GM06990 (cell line): ENCODE measurements around the gene MBOAT1.

Experiments
- DNase-seq: peaks from one replicate; pipeline ENCODE4 v3.0.0-alpha.2; 2011; ENCODE audit not compliant: insufficient read length; ENCODE audit errors: extremely low read depth
- H3K27me3 ChIP-seq: replicated peaks from 2 replicates; pipeline ENCODE4 v1.6.0; 2011; ENCODE audit warnings: low read length; ENCODE audit not compliant: control insufficient read depth, insufficient read depth
- H3K36me3 ChIP-seq: 2 replicates; pipeline ENCODE4 v1.5.1; 2011; ENCODE audit warnings: low read length; ENCODE audit not compliant: control insufficient read depth, insufficient read depth
- H3K4me3 ChIP-seq: replicated peaks from 2 replicates; pipeline ENCODE4 v1.5.1; 2011; ENCODE audit warnings: low read depth, mild to moderate bottlenecking, control low read depth, low read length
- CTCF ChIP-seq: IDR thresholded peaks from 2 replicates; pipeline ENCODE4 v1.5.1; 2011; ENCODE audit warnings: low read length, control low read depth, mild to moderate bottlenecking, inconsistent platforms; ENCODE audit not compliant: insufficient read depth, poor library complexity, severe bottlenecking

MBOAT1 gene

GRCh38 chr6:20211037-20211940 is 980 bp downstream of the MBOAT1 start:
- Histone ChIP-seq H3K4me3 (peak overlapping the region; percentile 77), H3K36me3 (no peaks in the 10 kb centered on the region), H3K27me3 (no peaks in the 10 kb centered on the region)
- DNase-seq: no peak
- no peak for TF ChIP-seq CTCF

- no peaks in the 10 kb centered on the region for H3K36me3 ChIP-seq
- TF ChIP-seq CTCF: no peak
- DNase-seq: no peak
- no peaks in the 10 kb centered on the region for H3K27me3 ChIP-seq
- H3K4me3 ChIP-seq: no peak overlapping the region; the same call in 1 of the 2 replicates
Measured at GRCh38 chr6:20210158-20210557, 2.1 kb downstream of the MBOAT1 start.

- no peak for DNase-seq
- Histone ChIP-seq H3K27me3 (no peaks in the 10 kb centered on the region), H3K4me3 (no peak overlapping the region), H3K36me3 (no peaks in the 10 kb centered on the region)
- no peak for TF ChIP-seq CTCF
Measured at GRCh38 chr6:20208687-20209378, 3.4 kb downstream of the MBOAT1 start.

DNA sequence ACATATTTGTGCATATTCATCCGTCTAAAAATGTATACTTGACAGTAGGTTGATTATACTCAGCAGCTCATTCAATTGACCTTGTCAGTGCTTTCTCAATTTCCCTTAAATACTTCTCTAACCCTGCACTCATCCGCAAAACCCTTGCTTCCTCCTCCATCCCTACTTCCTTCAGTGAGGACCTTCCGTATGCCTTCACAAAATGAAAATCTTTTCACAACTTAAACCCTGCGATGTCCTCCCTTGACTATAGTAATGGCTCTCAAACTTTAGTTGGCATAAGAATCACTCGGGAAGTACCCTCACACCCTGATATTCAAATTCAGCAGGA is 5.2 kb downstream of the MBOAT1 start:
- no peak for TF ChIP-seq CTCF
- Histone ChIP-seq H3K4me3 (peak overlapping the region; percentile 35), H3K27me3 (no peaks in the 10 kb centered on the region), H3K36me3 (no peaks in the 10 kb centered on the region)
- DNase-seq: no peak

DNA sequence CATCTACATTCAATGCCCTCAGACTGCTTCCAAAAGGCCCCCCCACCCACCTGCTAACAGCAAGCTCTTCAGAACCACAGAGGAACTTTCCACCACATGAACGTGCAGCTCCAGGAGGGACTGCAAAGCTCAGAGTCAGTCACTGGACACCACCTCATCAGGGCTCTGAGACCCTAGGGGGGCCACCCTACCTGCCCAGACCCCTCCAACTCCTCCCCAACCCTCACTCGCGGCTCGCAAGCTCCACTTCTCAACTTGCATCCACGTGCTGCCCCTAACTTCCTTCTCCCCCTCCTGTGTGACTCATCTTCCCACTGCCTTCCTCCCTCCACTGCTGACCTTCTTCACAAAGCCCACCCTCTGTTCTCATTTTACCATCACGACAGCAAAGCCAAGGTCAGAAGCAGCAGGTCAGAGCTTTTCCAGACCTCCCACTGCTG is 6.5 kb downstream of the MBOAT1 start:
- Histone ChIP-seq H3K36me3 (no peaks in the 10 kb centered on the region), H3K27me3 (no peaks in the 10 kb centered on the region), H3K4me3 (no peak overlapping the region)
- no peak for TF ChIP-seq CTCF
- DNase-seq: no peak
